NCI-H1417 (cell line): ENCODE measurements around the gene C9orf152.
A peak's percentile ranks its signal among the peaks of the same experiment; 100 is the strongest.

Experiments used
- DNase-seq, 3 experiments: peaks; one replicate each; lab custom pipeline; 2025; lab: John Stamatoyannopoulos, UW

The C9orf152 gene

GRCh38 chr9:110180511-110181434 is 27.2 kb downstream of the C9orf152 start:
- DNase-seq, result peak in 1 of 3 experiments; percentile 34

- DNase-seq, result no peak
Measured at GRCh38 chr9:110179734-110180133, 28.2 kb downstream of the C9orf152 start.

GRCh38 chr9:110178281-110178680 is 29.7 kb downstream of the C9orf152 start:
- no peak for DNase-seq

- DNase-seq, result no peak
Measured at GRCh38 chr9:110175275-110175968, 32.5 kb downstream of the C9orf152 start.

- no peak for DNase-seq
Measured at GRCh38 chr9:110173322-110173642, 34.7 kb downstream of the C9orf152 start.

- DNase-seq, result no peak
Measured at GRCh38 chr9:110170357-110171257, 37.4 kb downstream of the C9orf152 start.

GRCh38 chr9:110168486-110168885 is 39.5 kb downstream of the C9orf152 start:
- no peak for DNase-seq

GRCh38 chr9:110161940-110162339 is 46.0 kb downstream of the C9orf152 start:
- no peak for DNase-seq

- no peak for DNase-seq
Measured at GRCh38 chr9:110160685-110161084, 47.3 kb downstream of the C9orf152 start.

- DNase-seq, result no peak
Measured at GRCh38 chr9:110160123-110160522, 47.8 kb downstream of the C9orf152 start.

GRCh38 chr9:110157823-110158664 is 49.9 kb downstream of the C9orf152 start:
- DNase-seq, result peak in 1 of 3 experiments; percentile 29

GRCh38 chr9:110156902-110157301 is 51.1 kb downstream of the C9orf152 start:
- peak in 1 of 3 experiments; percentile 4 for DNase-seq

- no peak for DNase-seq
Measured at GRCh38 chr9:110156416-110156815, 51.5 kb downstream of the C9orf152 start.

GRCh38 chr9:110155751-110156150 is 52.2 kb downstream of the C9orf152 start:
- no peak for DNase-seq

GRCh38 chr9:110153431-110153830 is 54.5 kb downstream of the C9orf152 start:
- DNase-seq, result no peak

GRCh38 chr9:110152704-110153374 is 55.1 kb downstream of the C9orf152 start:
- peak; percentile 39 to 84 (median 59) for DNase-seq
